Measurements from ENCODE around the gene MYL6B.
A peak's percentile ranks its signal among the peaks of the same experiment; 100 is the strongest.

MYL6B gene

GRCh38 chr12:56124133-56124532 lies 28.3 kb upstream of the MYL6B start:
- no peak overlapping the region for H3K27ac ChIP-seq (ENCODE audit: low read length, poor library complexity, severe bottlenecking)
- H3K4me2 ChIP-seq (ENCODE audit: low read length, poor library complexity, severe bottlenecking), result no peak overlapping the region
- peaks cover 34% of the 10 kb centered on the region for H3K79me1 ChIP-seq (replicated peaks; ENCODE audit: low read length, poor library complexity, severe bottlenecking)
- H3K36me3 ChIP-seq (ENCODE audit: control insufficient read depth in 1 of 2, insufficient read depth in 2 of 2, low read depth in 1 of 2, low read length in 2 of 2), result peaks cover 24 to 37% of the 10 kb centered on the region in 2 experiments
- no peak overlapping the region for H2BK120ac ChIP-seq (ENCODE audit: low read depth, low read length)
- no peak overlapping the region for H2BK5ac ChIP-seq (ENCODE audit: low read depth, low read length, poor library complexity, severe bottlenecking)
- no peak overlapping the region for H3K18ac ChIP-seq (ENCODE audit: low read depth in 1 of 2, low read length in 2 of 2)
- no peak overlapping the region for H3K14ac ChIP-seq (ENCODE audit: low read length in 2 of 2)
- no peak overlapping the region for H2BK15ac ChIP-seq (ENCODE audit: low read depth, poor library complexity, severe bottlenecking)
- peak overlapping the region; percentile 23 for H2AK5ac ChIP-seq (ENCODE audit: low read length, severe bottlenecking)
- H3K9me3 ChIP-seq (ENCODE audit: control insufficient read depth, low read length), result no peaks in the 10 kb centered on the region
- WGBS, result 93% methylated on average over 4 of the region's 4 CpGs
- no peak for DNase-seq
- H3K4ac ChIP-seq (ENCODE audit: low read depth in 1 of 2, low read length in 2 of 2), result no peak overlapping the region
- no peak overlapping the region for H2BK12ac ChIP-seq (ENCODE audit: low read length in 2 of 2)
- H3K4me1 ChIP-seq (ENCODE audit: control insufficient read depth, insufficient read depth, low read depth, low read length), result peaks cover 4% of the 10 kb centered on the region
- no peak overlapping the region for H4K8ac ChIP-seq (ENCODE audit: low read length)
- H3K9ac ChIP-seq (ENCODE audit: low read length), result no peak overlapping the region
- peak overlapping the region in 1 of 2 experiments; percentile 37 for H3K23ac ChIP-seq (ENCODE audit: low read length in 2 of 2)
- no peaks in the 10 kb centered on the region for H3K27me3 ChIP-seq (ENCODE audit: control insufficient read depth in 1 of 2, insufficient read depth in 1 of 2, low read length in 2 of 2)
- H2AFZ ChIP-seq (ENCODE audit: low read depth, low read length), result no peak overlapping the region
- H4K91ac ChIP-seq (ENCODE audit: low read length), result no peak overlapping the region
- no peak overlapping the region for H3K4me3 ChIP-seq (ENCODE audit: insufficient read depth in 1 of 2, low read depth in 1 of 2, low read length in 2 of 2)

GRCh38 chr12:56126732-56127239 lies 25.6 kb upstream of the MYL6B start:
- Histone ChIP-seq H2BK12ac (ENCODE audit: low read length in 2 of 2) (no peak overlapping the region), H3K18ac (ENCODE audit: low read depth in 1 of 2, low read length in 2 of 2) (no peak overlapping the region), H3K27ac (ENCODE audit: low read length, poor library complexity, severe bottlenecking) (peak overlapping the region; percentile 23), H2AK5ac (ENCODE audit: low read length, severe bottlenecking) (peak overlapping the region; percentile 31), H2AFZ (ENCODE audit: low read depth, low read length) (no peak overlapping the region), H3K23ac (ENCODE audit: low read length in 2 of 2) (no peak overlapping the region), H3K14ac (ENCODE audit: low read length in 2 of 2) (no peak overlapping the region), H3K4me2 (ENCODE audit: low read length, poor library complexity, severe bottlenecking) (no peak overlapping the region), H2BK15ac (ENCODE audit: low read depth, poor library complexity, severe bottlenecking) (no peak overlapping the region), H3K27me3 (ENCODE audit: control insufficient read depth in 1 of 2, insufficient read depth in 1 of 2, low read length in 2 of 2) (no peaks in the 10 kb centered on the region), H3K9ac (ENCODE audit: low read length) (peak overlapping the region; percentile 92), H3K79me1 (replicated peaks; ENCODE audit: low read length, poor library complexity, severe bottlenecking) (peaks cover 36% of the 10 kb centered on the region), H3K4ac (ENCODE audit: low read depth in 1 of 2, low read length in 2 of 2) (no peak overlapping the region), H2BK5ac (ENCODE audit: low read depth, low read length, poor library complexity, severe bottlenecking) (no peak overlapping the region), H3K4me1 (ENCODE audit: control insufficient read depth, insufficient read depth, low read depth, low read length) (peaks cover 9% of the 10 kb centered on the region), H3K4me3 (ENCODE audit: insufficient read depth in 1 of 2, low read depth in 1 of 2, low read length in 2 of 2) (peak overlapping the region in 1 of 2 experiments; percentile 76), H3K36me3 (ENCODE audit: control insufficient read depth in 1 of 2, insufficient read depth in 2 of 2, low read depth in 1 of 2, low read length in 2 of 2) (peaks cover 26 to 34% of the 10 kb centered on the region in 2 experiments), H2BK120ac (ENCODE audit: low read depth, low read length) (no peak overlapping the region), H3K9me3 (ENCODE audit: control insufficient read depth, low read length) (no peaks in the 10 kb centered on the region), H4K8ac (ENCODE audit: low read length) (no peak overlapping the region), H4K91ac (ENCODE audit: low read length) (no peak overlapping the region)
- 93% methylated on average over 3 of the region's 3 CpGs for WGBS
- no peak for DNase-seq

- H3K27me3 ChIP-seq (ENCODE audit: control insufficient read depth in 1 of 2, insufficient read depth in 1 of 2, low read length in 2 of 2), result no peaks in the 10 kb centered on the region
- no peak overlapping the region for H2BK12ac ChIP-seq (ENCODE audit: low read length in 2 of 2)
- H3K27ac ChIP-seq (ENCODE audit: low read length, poor library complexity, severe bottlenecking), result peak overlapping the region; percentile 50
- H2AFZ ChIP-seq (ENCODE audit: low read depth, low read length), result no peak overlapping the region
- no peak overlapping the region for H4K91ac ChIP-seq (ENCODE audit: low read length)
- no peaks in the 10 kb centered on the region for H3K9me3 ChIP-seq (ENCODE audit: control insufficient read depth, low read length)
- peak overlapping the region; percentile 92 for H3K9ac ChIP-seq (ENCODE audit: low read length)
- no peak overlapping the region for H3K4ac ChIP-seq (ENCODE audit: low read depth in 1 of 2, low read length in 2 of 2)
- no peak overlapping the region for H2BK5ac ChIP-seq (ENCODE audit: low read depth, low read length, poor library complexity, severe bottlenecking)
- peak overlapping the region in 1 of 2 experiments; percentile 76 for H3K4me3 ChIP-seq (ENCODE audit: insufficient read depth in 1 of 2, low read depth in 1 of 2, low read length in 2 of 2)
- under 1% methylated on average over 3 of the region's 8 CpGs for WGBS
- H3K79me1 ChIP-seq (replicated peaks; ENCODE audit: low read length, poor library complexity, severe bottlenecking), result peaks cover 36% of the 10 kb centered on the region
- H2BK15ac ChIP-seq (ENCODE audit: low read depth, poor library complexity, severe bottlenecking), result no peak overlapping the region
- no peak overlapping the region for H4K8ac ChIP-seq (ENCODE audit: low read length)
- no peak overlapping the region for H2BK120ac ChIP-seq (ENCODE audit: low read depth, low read length)
- H2AK5ac ChIP-seq (ENCODE audit: low read length, severe bottlenecking), result no peak overlapping the region
- H3K18ac ChIP-seq (ENCODE audit: low read depth in 1 of 2, low read length in 2 of 2), result no peak overlapping the region
- DNase-seq, result no peak
- H3K23ac ChIP-seq (ENCODE audit: low read length in 2 of 2), result no peak overlapping the region
- H3K4me2 ChIP-seq (ENCODE audit: low read length, poor library complexity, severe bottlenecking), result peak overlapping the region; percentile 62
- H3K4me1 ChIP-seq (ENCODE audit: control insufficient read depth, insufficient read depth, low read depth, low read length), result peaks cover 9% of the 10 kb centered on the region
- H3K14ac ChIP-seq (ENCODE audit: low read length in 2 of 2), result no peak overlapping the region
- H3K36me3 ChIP-seq (ENCODE audit: control insufficient read depth in 1 of 2, insufficient read depth in 2 of 2, low read depth in 1 of 2, low read length in 2 of 2), result peaks cover 30 to 37% of the 10 kb centered on the region in 2 experiments
Measured at GRCh38 chr12:56127485-56127887, 24.9 kb upstream of the MYL6B start.

- H3K4me2 ChIP-seq (ENCODE audit: low read length, poor library complexity, severe bottlenecking), result peak within 1 kb of the TSS; percentile 87
- H2BK5ac ChIP-seq (ENCODE audit: low read depth, low read length, poor library complexity, severe bottlenecking), result no peak within 1 kb of the TSS
- no peaks in the 10 kb centered on the region for H3K9me3 ChIP-seq (ENCODE audit: control insufficient read depth, low read length)
- H2BK12ac ChIP-seq (ENCODE audit: low read length in 2 of 2), result peak within 1 kb of the TSS in 1 of 2 experiments; percentile 60
- H3K9ac ChIP-seq (ENCODE audit: low read length), result peak within 1 kb of the TSS; percentile 93
- peaks cover 32% of the 10 kb centered on the region for H3K79me1 ChIP-seq (replicated peaks; ENCODE audit: low read length, poor library complexity, severe bottlenecking)
- H2AK5ac ChIP-seq (ENCODE audit: low read length, severe bottlenecking), result no peak within 1 kb of the TSS
- H2AFZ ChIP-seq (ENCODE audit: low read depth, low read length), result peak within 1 kb of the TSS; percentile 46
- no peak within 1 kb of the TSS for H4K8ac ChIP-seq (ENCODE audit: low read length)
- no peak within 1 kb of the TSS for H2BK120ac ChIP-seq (ENCODE audit: low read depth, low read length)
- peaks cover 9% of the 10 kb centered on the region for H3K4me1 ChIP-seq (ENCODE audit: control insufficient read depth, insufficient read depth, low read depth, low read length)
- peak within 1 kb of the TSS; percentile 80 to 86 for H3K4ac ChIP-seq (ENCODE audit: low read depth in 1 of 2, low read length in 2 of 2)
- H3K23ac ChIP-seq (ENCODE audit: low read length in 2 of 2), result peak within 1 kb of the TSS in 1 of 2 experiments; percentile 59
- H2BK15ac ChIP-seq (ENCODE audit: low read depth, poor library complexity, severe bottlenecking), result peak within 1 kb of the TSS; percentile 96
- H3K27ac ChIP-seq (ENCODE audit: low read length, poor library complexity, severe bottlenecking), result peak within 1 kb of the TSS; percentile 50
- WGBS, result under 1% methylated on average over 46 of the region's 49 CpGs
- H3K36me3 ChIP-seq (ENCODE audit: control insufficient read depth in 1 of 2, insufficient read depth in 2 of 2, low read depth in 1 of 2, low read length in 2 of 2), result peaks cover 28 to 36% of the 10 kb centered on the region in 2 experiments
- H4K91ac ChIP-seq (ENCODE audit: low read length), result peak within 1 kb of the TSS; percentile 23
- peak within 1 kb of the TSS in 1 of 2 experiments; percentile 88 for H3K14ac ChIP-seq (ENCODE audit: low read length in 2 of 2)
- peak within 1 kb of the TSS; percentile 82 to 90 for H3K18ac ChIP-seq (ENCODE audit: low read depth in 1 of 2, low read length in 2 of 2)
- no peaks in the 10 kb centered on the region for H3K27me3 ChIP-seq (ENCODE audit: control insufficient read depth in 1 of 2, insufficient read depth in 1 of 2, low read length in 2 of 2)
- H3K4me3 ChIP-seq (ENCODE audit: insufficient read depth in 1 of 2, low read depth in 1 of 2, low read length in 2 of 2), result peak within 1 kb of the TSS; percentile 83 to 96
- peak; percentile 100 for DNase-seq
Measured at GRCh38 chr12:56127888-56128669, 24.3 kb upstream of the MYL6B start, which contains the start of gene ESYT1. ESYT1 (plus strand) TSS chr12:56128267; CDS start chr12:56128320, 53 bp downstream.

Data from mesenchymal stem cell (in vitro differentiated cells and primary cell).